ENCODE measurements around the gene ATP8B3.

ATP8B3 gene

GRCh38 chr19:1819341-1820255 lies 7.5 kb upstream of the ATP8B3 start:
- DNase-seq (ENCODE audit: low read depth): no peak
- H3K4me3 ChIP-seq (replicated peaks; ENCODE audit: low read depth, low read length): no peak overlapping the region
- no peak for TF ChIP-seq CTCF (IDR thresholded peaks at IDR 0.05; ENCODE audit: low read length, missing control alignments)

DNA sequence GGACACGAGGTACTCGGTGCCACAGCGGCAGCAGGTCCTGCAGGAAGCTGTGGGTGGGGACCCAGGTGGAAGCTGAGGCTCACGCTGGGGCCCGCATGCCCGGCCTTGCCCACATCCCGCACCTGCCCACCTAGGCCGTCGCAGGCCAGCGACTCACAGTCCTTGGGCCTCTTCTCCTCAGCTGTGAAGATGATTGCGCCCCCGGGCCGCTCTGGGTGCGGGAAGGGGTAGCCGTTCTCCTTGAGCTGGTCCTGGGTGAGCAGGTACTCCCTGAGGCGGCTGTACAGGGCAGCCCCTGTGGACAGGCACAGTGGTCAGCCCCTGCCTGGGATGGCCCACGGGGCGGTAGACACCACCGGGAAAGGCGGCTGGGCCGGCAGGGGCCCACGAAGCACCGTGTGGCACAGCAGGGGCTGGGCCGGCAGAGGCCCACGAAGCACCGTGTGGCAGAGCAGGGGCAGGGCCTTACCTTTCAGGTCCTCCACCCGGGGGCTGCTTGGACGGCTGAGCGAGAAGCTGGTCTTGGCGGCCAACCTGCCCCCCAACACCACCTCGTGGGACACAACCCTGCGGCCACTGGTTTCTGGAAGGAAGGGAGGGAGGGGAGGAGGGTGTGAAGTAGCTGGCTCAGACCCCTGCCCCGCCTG lies 6.6 kb upstream of the ATP8B3 start:
- no peak overlapping the region for H3K4me3 ChIP-seq (replicated peaks; ENCODE audit: low read depth, low read length)
- no peak for TF ChIP-seq CTCF (IDR thresholded peaks at IDR 0.05; ENCODE audit: low read length, missing control alignments)
- DNase-seq (ENCODE audit: low read depth): no peak

GRCh38 chr19:1817553-1818179 lies 5.6 kb upstream of the ATP8B3 start:
- TF ChIP-seq CTCF (IDR thresholded peaks at IDR 0.05; ENCODE audit: low read length, missing control alignments): no peak
- no peak overlapping the region for H3K4me3 ChIP-seq (replicated peaks; ENCODE audit: low read depth, low read length)
- no peak for DNase-seq (ENCODE audit: low read depth)

DNA sequence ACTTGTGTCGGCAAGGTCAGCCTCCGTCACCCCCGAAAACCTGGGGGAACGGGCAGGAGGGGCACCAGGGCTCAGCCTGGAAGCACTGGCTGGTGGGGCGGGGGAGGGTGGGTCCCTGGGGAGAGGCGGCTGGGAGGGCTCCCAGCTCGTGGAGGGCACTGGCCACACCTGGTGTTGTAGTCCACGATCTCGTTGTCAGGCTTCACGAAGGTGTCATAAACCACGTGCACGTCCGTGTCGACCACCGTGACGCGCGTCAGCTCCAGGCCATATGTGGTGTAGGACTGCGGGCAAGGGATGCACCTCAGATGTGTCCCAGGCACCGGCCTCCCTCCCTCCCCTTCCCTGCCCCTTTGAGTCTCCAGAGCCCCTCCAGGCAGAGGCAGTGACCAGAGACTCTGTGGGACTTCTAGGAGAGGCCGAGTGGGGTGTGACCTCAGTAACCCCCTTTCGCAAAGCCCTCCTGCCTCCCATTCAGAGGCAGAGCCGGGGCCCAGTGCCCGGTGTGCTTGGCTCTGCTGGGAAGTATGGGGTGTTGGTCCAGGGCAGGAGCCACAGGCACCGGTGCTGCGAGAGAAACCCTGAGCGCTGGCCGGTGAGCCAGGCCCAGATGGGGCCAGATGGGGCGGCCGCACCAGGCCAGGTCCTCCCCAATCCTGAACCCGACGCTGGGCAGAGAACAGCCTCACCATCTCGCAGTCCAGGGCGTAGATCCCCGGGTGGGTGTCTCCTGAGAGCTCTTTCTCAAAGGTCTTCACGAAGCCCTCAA lies 4.6 kb upstream of the ATP8B3 start:
- no peak for TF ChIP-seq CTCF (IDR thresholded peaks at IDR 0.05; ENCODE audit: low read length, missing control alignments)
- H3K4me3 ChIP-seq (replicated peaks; ENCODE audit: low read depth, low read length): no peak overlapping the region
- no peak for DNase-seq (ENCODE audit: low read depth)

DNA sequence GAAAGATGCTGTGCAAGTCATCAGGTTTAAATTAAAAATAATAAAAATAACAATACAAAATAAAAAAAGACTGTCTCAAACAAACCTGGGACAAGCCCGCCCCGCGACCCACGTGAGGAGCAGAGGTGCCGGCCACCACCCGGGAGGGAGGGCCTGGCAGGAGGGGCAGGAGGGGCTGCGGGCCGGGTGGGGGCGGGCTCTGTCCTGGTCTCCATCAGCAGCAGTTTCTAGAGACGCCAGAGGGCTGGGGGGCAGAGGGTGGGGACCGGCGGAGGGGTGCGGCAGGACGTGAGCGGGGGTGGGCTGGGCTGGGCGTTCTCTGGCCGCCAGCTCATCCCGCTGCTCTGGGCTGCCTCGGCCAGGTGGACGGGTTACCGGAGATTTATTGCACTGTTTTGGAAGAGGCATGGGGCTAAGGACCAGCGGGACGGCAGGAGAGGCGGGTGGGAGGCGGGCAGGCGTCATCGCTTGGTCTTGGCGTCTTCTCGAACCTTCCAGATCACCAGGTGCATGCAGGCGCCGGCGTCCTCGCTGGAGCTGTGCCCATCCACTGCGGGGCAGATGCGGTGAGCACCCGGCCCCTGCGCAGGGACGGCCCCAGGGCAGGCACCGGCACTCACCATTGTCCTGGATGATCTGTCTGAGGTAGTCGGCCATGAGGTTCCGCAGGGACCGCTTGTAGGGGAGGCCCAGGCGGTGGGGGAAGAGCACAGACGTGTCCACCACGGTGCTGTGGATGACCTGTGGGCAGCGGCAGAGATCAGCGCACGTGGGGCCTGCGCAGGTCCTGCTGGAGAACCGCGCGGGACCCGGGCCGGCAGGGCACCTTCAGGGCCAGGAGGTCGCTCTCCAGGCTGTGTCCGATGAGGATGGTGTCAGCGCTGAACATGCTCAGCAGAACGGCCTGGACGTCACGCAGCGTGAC lies 3.8 kb upstream of the ATP8B3 start:
- no peak for DNase-seq (ENCODE audit: low read depth)
- TF ChIP-seq CTCF (IDR thresholded peaks at IDR 0.05; ENCODE audit: low read length, missing control alignments): no peak
- no peak overlapping the region for H3K4me3 ChIP-seq (replicated peaks; ENCODE audit: low read depth, low read length)

Data from fibroblast of pulmonary artery (primary cell).